ENCODE measurements around the gene CASP8.

Gene CASP8

DNA sequence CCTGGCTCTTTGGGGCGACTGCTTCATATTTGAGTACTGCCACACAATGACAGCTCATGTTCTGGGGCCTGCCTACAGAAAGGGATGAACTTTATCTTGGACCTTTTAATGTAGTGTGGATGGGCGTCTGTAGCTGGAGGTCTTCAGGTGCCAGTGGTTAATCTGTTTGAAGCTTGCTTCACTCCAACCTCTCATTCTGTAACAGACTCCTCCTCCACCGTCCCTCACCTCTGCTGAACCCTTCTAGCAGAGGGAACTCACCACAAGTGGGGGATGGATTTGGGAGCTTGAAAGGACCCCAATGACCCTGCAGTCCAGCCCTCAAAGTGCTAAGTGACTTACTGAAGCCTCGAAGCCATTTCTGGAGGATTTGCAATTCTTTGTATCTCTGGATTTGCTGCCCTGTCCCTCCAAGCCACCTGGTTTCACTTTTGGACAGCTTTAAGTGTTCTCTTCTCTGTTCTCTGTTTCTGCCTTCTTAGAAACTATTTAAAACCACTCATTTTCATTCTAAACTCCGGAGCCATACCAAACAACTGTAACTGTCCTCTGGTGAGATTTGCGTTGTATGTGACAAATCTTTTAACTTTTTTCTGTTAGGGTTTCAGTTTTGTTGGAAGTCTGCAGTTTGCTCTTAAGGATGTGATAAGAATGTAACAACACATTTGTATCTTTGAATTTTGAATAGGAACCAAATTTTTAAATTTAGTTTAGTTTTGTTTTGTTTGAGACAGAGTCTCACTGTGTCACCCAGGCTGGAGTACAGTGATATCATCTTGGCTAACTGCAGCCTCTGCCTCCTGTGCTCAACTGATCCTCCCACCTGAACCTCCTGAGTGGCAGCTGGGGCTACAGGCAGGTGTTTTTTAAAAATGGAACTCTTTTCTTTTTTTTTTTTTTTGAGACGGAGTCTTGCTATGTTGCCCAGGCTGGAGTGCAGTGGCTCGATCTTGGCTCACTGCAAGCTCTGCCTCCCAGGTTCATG lies 37.0 kb upstream of the CASP8 start:
- H3K4me3 ChIP-seq (replicated peaks in 1 of 2; ENCODE audit: low read depth in 2 of 2, low read length in 2 of 2), result no peak overlapping the region
- no peak for DNase-seq (ENCODE audit: low read depth in 2 of 2)
- TF ChIP-seq CTCF (IDR thresholded peaks at IDR 0.05; ENCODE audit: low read depth, low read length), result no peak

DNA sequence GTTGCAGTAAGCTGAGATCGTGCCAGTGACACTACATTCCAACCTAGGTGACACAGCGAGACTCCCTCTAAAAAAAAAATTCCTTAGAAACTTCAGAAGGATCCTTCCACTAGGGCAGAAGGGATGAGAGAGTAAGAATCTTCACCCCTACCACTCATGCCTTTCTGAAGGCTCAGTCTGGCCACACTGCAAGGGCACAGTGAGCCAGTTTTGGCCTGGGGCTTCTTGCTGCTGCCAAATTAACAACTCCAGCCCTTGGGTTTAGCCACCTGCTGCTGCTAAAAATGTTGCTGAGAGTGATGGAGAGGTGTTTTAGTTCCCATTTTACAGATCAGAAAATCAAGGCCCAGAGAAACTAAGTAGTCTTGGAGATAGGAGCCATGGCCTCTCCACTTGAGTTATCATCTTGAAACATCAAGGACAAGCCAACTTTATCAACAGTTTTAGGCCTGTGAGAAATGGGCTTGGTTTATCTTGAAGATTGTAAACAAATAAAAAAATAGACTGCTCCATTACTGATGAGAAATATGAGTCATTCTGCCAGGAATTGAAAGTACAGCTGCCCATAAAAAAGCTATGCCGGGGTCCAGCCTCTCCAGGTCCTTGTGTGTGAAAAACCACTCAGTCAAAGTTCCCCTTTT lies 31.9 kb upstream of the CASP8 start:
- no peak overlapping the region for H3K4me3 ChIP-seq (replicated peaks in 1 of 2; ENCODE audit: low read depth in 2 of 2, low read length in 2 of 2)

DNA sequence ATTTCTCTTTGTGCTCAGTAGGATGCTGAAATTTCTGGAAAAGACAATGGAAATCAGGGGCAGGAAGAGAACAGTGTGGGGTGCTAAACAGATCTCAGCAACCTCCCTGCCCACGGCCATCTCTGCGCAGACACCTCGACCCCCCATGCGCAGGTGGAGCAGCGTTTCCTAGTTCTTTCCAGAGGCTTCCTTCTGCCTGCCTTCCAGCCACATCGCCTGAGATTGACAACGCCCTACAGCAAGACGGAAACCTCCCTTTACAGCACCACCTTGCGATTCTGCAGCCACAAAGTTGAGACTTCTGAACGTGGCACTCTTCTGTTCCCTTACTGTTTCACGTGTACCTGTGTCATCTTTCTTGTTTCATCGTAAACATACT lies 31.4 kb upstream of the CASP8 start:
- TF ChIP-seq CTCF (IDR thresholded peaks at IDR 0.05; ENCODE audit: low read depth, low read length), result no peak
- no peak for DNase-seq (ENCODE audit: low read depth in 2 of 2)
- H3K4me3 ChIP-seq (replicated peaks in 1 of 2; ENCODE audit: low read depth in 2 of 2, low read length in 2 of 2), result no peak overlapping the region

More for the DNA sequence above, 31.9 kb upstream of the CASP8 start:
- TF ChIP-seq CTCF (IDR thresholded peaks at IDR 0.05; ENCODE audit: low read depth, low read length), result no peak
- peak; percentile 23 to 29 for DNase-seq (ENCODE audit: low read depth in 2 of 2)

GRCh38 chr2:201231781-201232466 lies 28.4 kb upstream of the CASP8 start:
- peak; percentile 95 for TF ChIP-seq CTCF (IDR thresholded peaks at IDR 0.05; ENCODE audit: low read depth, low read length)
- H3K4me3 ChIP-seq (replicated peaks in 1 of 2; ENCODE audit: low read depth in 2 of 2, low read length in 2 of 2), result no peak overlapping the region
- peak; percentile 96 for DNase-seq (ENCODE audit: low read depth in 2 of 2)

DNA sequence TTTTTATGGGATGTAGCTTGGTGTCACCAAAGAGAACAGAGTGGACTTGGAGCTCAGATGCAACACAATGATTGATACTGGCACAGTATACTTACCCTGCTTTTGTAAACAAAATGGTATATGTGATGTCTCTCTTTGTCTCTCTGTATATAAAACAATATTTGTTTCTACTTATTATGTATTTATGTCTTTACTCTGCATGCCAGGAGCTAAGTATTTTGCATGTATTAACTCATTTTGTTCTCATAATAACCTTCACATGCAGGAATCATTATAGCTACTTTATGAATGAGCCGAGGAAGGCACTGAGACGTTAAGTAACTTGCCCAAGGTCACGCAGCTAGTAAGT lies 27.9 kb upstream of the CASP8 start:
- no peak overlapping the region for H3K4me3 ChIP-seq (replicated peaks in 1 of 2; ENCODE audit: low read depth in 2 of 2, low read length in 2 of 2)
- no peak for TF ChIP-seq CTCF (IDR thresholded peaks at IDR 0.05; ENCODE audit: low read depth, low read length)
- no peak for DNase-seq (ENCODE audit: low read depth in 2 of 2)

DNA sequence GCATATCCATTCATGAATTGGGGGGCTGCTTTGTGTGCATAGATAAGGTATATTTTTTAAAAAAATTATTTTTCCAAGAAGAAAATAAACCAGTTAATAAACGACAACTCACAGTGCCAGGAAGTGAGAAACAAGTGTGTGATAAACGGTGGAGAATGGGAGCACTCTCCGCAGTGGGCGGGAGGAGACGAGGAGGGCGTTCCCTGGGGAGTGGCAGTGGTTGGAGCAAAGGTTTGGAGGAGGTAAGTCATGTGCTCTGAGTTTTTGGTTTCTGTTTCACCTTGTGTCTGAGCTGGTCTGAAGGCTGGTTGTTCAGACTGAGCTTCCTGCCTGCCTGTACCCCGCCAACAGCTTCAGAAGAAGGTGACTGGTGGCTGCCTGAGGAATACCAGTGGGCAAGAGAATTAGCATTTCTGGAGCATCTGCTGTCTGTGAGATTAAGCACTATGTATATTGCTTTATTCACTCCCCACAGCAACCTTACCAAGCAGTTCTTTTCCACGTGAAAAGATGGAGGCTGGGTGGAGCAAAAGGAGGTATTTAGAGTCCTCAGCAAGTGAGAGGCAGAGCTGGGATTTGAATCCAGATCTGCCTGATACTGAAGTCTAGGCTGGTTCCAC lies 27.0 kb upstream of the CASP8 start:
- no peak for TF ChIP-seq CTCF (IDR thresholded peaks at IDR 0.05; ENCODE audit: low read depth, low read length)
- peak; percentile 39 to 45 for DNase-seq (ENCODE audit: low read depth in 2 of 2)
- peak overlapping the region in 1 of 2 donors; percentile 9 for H3K4me3 ChIP-seq (replicated peaks in 1 of 2; ENCODE audit: low read depth in 2 of 2, low read length in 2 of 2)

Measured in cardiac fibroblast (primary cell).